SK-N-SH (cell line): ENCODE data around the gene NBEA. TPM values are rescaled to one million over a fixed set of nuclear protein-coding genes. Genes with fewer than 3 reads are reported as not detected.

Experiments used
- CTCF ChIA-PET: fragments of 300-600, 350-600 bp; formaldehyde crosslinking; extraction: SDS; loops from one replicate; lab custom pipeline; 2021; lab: Yijun Ruan, JAX
- POLR2A ChIA-PET: fragments of 350-600 bp; sonication (Branson Sonifier 250); formaldehyde crosslinking; extraction: SDS; loops from one replicate; lab custom pipeline; 2020; ENCODE audit warnings: antibody characterized with exemption, inconsistent platforms; lab: Yijun Ruan, JAX
- DNase-seq: peaks from one replicate; pipeline ENCODE4 v3.0.0; 2012
- H2AFZ ChIP-seq: fragments of 200-600 bp; sonication (generic); 2 replicates; pipeline ENCODE4 v1.8.1; 2016; ENCODE audit warnings: antibody characterized with exemption, mild to moderate bottlenecking, low read depth
- H3F3A ChIP-seq: fragments of 200-600 bp; sonication (generic); replicated peaks from 2 replicates; pipeline ENCODE3; 2016; ENCODE audit warnings: antibody characterized with exemption, mild to moderate bottlenecking; ENCODE audit not compliant: insufficient read depth
- H3K27ac ChIP-seq, 2 experiments: fragments of 200-500 bp in 1 of 2; fragments of 200-600 bp in 1 of 2; sonication (Bioruptor generic) in 1 of 2; sonication (generic), shearing (Covaris generic) in 1 of 2; 2 replicates each; pipeline versions ENCODE4 v1.5.1 to v1.6.1; 2014 to 2016; ENCODE audit warnings: low read depth in 2 of 2, inconsistent platforms in 1 of 2, low read length in 1 of 2, mild to moderate bottlenecking in 1 of 2, mixed read lengths in 1 of 2
- H3K27me3 ChIP-seq: fragments of 200-600 bp; sonication (generic), shearing (Covaris generic); 2 replicates; pipeline ENCODE4 v1.6.1; 2016; ENCODE audit warnings: mixed run types; ENCODE audit not compliant: insufficient read depth
- H3K36me3 ChIP-seq, 2 experiments: fragments of 200-500 bp in 1 of 2; fragments of 200-600 bp in 1 of 2; sonication (Bioruptor generic) in 1 of 2; sonication (generic) in 1 of 2; replicated peaks in 1 of 2; 2 replicates each; pipeline versions ENCODE3 to v1.5.1; 2014 to 2016; ENCODE audit warnings: low read length in 1 of 2, mild to moderate bottlenecking in 1 of 2; ENCODE audit not compliant: insufficient read depth in 2 of 2, control insufficient read depth in 1 of 2
- H3K4me1 ChIP-seq, 2 experiments: fragments of 200-500 bp in 1 of 2; fragments of 200-600 bp in 1 of 2; sonication (Bioruptor generic) in 1 of 2; sonication (generic), shearing (Covaris generic) in 1 of 2; 2 replicates each; pipeline versions ENCODE4 v1.5.1 to v1.6.1; 2014 to 2016; ENCODE audit warnings: low read depth in 1 of 2, low read length in 1 of 2, mixed run types in 1 of 2; ENCODE audit not compliant: insufficient read depth in 2 of 2, control insufficient read depth in 1 of 2
- H3K4me2 ChIP-seq: fragments of 200-600 bp; sonication (generic), shearing (Covaris generic); 2 replicates; pipeline ENCODE4 v1.6.1; 2017; ENCODE audit warnings: mixed run types
- H3K4me3 ChIP-seq, 2 experiments: fragments of 200-500 bp in 1 of 2; fragments of 200-600 bp in 1 of 2; sonication (Bioruptor generic) in 1 of 2; sonication (generic), shearing (Covaris generic) in 1 of 2; 2 replicates each; pipeline versions ENCODE4 v1.5.1 to v1.8.1; 2014 to 2016; ENCODE audit warnings: low read depth in 2 of 2, inconsistent platforms in 1 of 2, low read length in 1 of 2, mild to moderate bottlenecking in 1 of 2, mixed read lengths in 1 of 2, moderate library complexity in 1 of 2
- H3K79me2 ChIP-seq: fragments of 200-600 bp; sonication (generic); 2 replicates; pipeline ENCODE4 v1.8.1; 2017; ENCODE audit warnings: mild to moderate bottlenecking; ENCODE audit not compliant: insufficient read depth
- H3K9ac ChIP-seq: fragments of 200-600 bp; sonication (generic); 2 replicates; pipeline ENCODE4 v1.6.1; 2017; ENCODE audit warnings: mixed run types
- H3K9me2 ChIP-seq: fragments of 200-600 bp; sonication (generic); 2 replicates; pipeline ENCODE4 v1.6.1; 2017; ENCODE audit warnings: mixed run types
- H3K9me3 ChIP-seq: fragments of 200-600 bp; sonication (generic); 2 replicates; pipeline ENCODE4 v1.6.1; 2017; ENCODE audit warnings: mixed run types, mild to moderate bottlenecking, moderate library complexity
- H4K20me1 ChIP-seq: fragments of 200-600 bp; sonication (generic); 2 replicates; pipeline ENCODE4 v1.6.1; 2017; ENCODE audit warnings: mild to moderate bottlenecking, mixed run types; ENCODE audit not compliant: insufficient read depth
- EP300 ChIP-seq, 2 experiments: IDR thresholded peaks; 2 replicates each; pipeline versions ENCODE4 v1.4.0 to v1.6.1; 2012; ENCODE audit warnings: borderline replicate concordance in 1 of 2, low read depth in 1 of 2, low read length in 1 of 2
- FOXJ3 ChIP-seq: sonication (generic); formaldehyde crosslinking; IDR thresholded peaks from 2 replicates; pipeline ENCODE4 v1.5.1; 2020; ENCODE audit warnings: mild to moderate bottlenecking, missing genetic modification reagents
- FOXM1 ChIP-seq: IDR thresholded peaks from 2 replicates; pipeline ENCODE4 v1.4.0; 2012; ENCODE audit warnings: low read depth, mild to moderate bottlenecking
- GATA2 ChIP-seq: sonication (generic); formaldehyde crosslinking; IDR thresholded peaks from 2 replicates; pipeline ENCODE4 v1.5.0; 2020; ENCODE audit warnings: mild to moderate bottlenecking, missing genetic modification reagents
- MXI1 ChIP-seq: IDR thresholded peaks from 2 replicates; pipeline ENCODE4 v1.6.1; 2012; ENCODE audit warnings: mild to moderate bottlenecking, low read depth, low read length, improper control_type of control experiment
- POLR2AphosphoS5 ChIP-seq: IDR thresholded peaks from 2 replicates; pipeline ENCODE4 v1.6.1; 2012; ENCODE audit warnings: low read depth, low read length
- RAD21 ChIP-seq: IDR thresholded peaks from 2 replicates; pipeline ENCODE4 v1.6.1; 2012; ENCODE audit warnings: mild to moderate bottlenecking, low read length
- RCOR1 ChIP-seq: fragments of 150-350 bp; IDR thresholded peaks from 2 replicates; pipeline ENCODE4 v1.6.1; 2017; ENCODE audit warnings: antibody characterized with exemption, low read length
- RFX5 ChIP-seq: IDR thresholded peaks from 2 replicates; pipeline ENCODE4 v1.6.1; 2012; ENCODE audit warnings: mild to moderate bottlenecking, improper control_type of control experiment, low read length
- RXRA ChIP-seq: IDR thresholded peaks from 2 replicates; pipeline ENCODE4 v1.4.0; 2012; ENCODE audit warnings: low read depth, mild to moderate bottlenecking, borderline replicate concordance
- TAF1 ChIP-seq: IDR thresholded peaks from 2 replicates; pipeline ENCODE4 v1.6.1; 2012; ENCODE audit warnings: low read depth, mild to moderate bottlenecking, low read length, moderate library complexity, borderline replicate concordance
- TCF12 ChIP-seq: IDR thresholded peaks from 2 replicates; pipeline ENCODE4 v1.4.0; 2012
- TEAD4 ChIP-seq: IDR thresholded peaks from 2 replicates; pipeline ENCODE4 v1.4.0; 2012; ENCODE audit warnings: mild to moderate bottlenecking, borderline replicate concordance; ENCODE audit not compliant: insufficient read depth
- WGBS: methylation state at CpG from one replicate; pipeline ENCODE4 v1.1.6; 2017; ENCODE audit warnings: low lambda C conversion rate; 5-methylcytosine and 5-hydroxymethylcytosine counted together
- polyA plus RNA-seq, 3 experiments: library from polyadenylated mRNA; depleted of rRNA; stranded (reverse); fragments of >200 nt; gene quantifications; 2 replicates each; pipeline ENCODE4 v1.2.3, GENCODE V29; 2012
- TF ChIP-seq, protein P1 (sequence below): fragments of 150-350 bp; IDR thresholded peaks from 2 replicates; pipeline ENCODE4 v1.6.1; 2017; ENCODE audit warnings: antibody characterized with exemption, low read length, low read depth, borderline replicate concordance
- TF ChIP-seq, protein P2 (sequence below): IDR thresholded peaks from 2 replicates; pipeline ENCODE4 v1.6.1; 2012; ENCODE audit warnings: mild to moderate bottlenecking, low read depth, low read length, moderate library complexity
- TF ChIP-seq, protein P3 (sequence below): IDR thresholded peaks from 2 replicates; pipeline ENCODE4 v1.4.0; 2012; ENCODE audit warnings: low read depth, borderline replicate concordance
- TF ChIP-seq, protein P4 (sequence below): IDR thresholded peaks from 2 replicates; pipeline ENCODE4; 2012

NBEA gene
- polyA plus RNA-seq, 1 of the 3 experiments (the other 2 are of a cell fraction) = 12.3 TPM

DNA sequence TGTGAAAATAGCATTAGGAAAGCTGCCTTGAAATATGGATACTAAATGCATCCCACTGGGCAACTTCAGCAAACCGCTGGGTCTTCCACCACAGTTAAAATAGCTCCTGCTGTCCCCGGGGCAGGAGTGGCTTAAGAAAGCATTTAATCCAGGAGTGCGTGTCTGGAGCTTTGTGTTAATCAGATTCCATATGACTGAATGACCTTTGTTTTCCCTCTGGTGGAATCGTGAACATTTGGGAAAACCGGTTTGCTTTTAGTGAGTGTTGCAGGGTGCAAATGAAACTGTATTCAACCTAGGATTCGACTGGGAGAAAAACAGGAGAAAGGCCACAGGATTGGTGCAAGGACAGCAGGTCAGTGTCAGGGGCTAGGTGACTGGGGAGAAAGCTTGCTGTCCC lies 772.1 kb downstream of the NBEA start:
- ChIA-PET POLR2A (interaction anchor here (0.7 to 6.6 kb wide), 11 partner anchors 16 to 325 kb away, joined by 3 to 61 read pairs (median 4); partner anchors contain the start of gene MAB21L1), CTCF (interaction anchor here (0.7 to 3.1 kb wide), 10 partner anchors 9 to 248 kb away, joined by 3 to 11 read pairs (median 4); no protein-coding TSS in a partner anchor)
- H3K9me2 ChIP-seq = no peaks in the 10 kb centered on the region
- peak; percentile 49 for DNase-seq
- no peaks in the 10 kb centered on the region for H3K79me2 ChIP-seq
- H3K9ac ChIP-seq = no peak overlapping the region
- TF ChIP-seq, protein P1, sequence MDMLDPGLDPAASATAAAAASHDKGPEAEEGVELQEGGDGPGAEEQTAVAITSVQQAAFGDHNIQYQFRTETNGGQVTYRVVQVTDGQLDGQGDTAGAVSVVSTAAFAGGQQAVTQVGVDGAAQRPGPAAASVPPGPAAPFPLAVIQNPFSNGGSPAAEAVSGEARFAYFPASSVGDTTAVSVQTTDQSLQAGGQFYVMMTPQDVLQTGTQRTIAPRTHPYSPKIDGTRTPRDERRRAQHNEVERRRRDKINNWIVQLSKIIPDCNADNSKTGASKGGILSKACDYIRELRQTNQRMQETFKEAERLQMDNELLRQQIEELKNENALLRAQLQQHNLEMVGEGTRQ = no peak
- TF ChIP-seq, protein P2, sequence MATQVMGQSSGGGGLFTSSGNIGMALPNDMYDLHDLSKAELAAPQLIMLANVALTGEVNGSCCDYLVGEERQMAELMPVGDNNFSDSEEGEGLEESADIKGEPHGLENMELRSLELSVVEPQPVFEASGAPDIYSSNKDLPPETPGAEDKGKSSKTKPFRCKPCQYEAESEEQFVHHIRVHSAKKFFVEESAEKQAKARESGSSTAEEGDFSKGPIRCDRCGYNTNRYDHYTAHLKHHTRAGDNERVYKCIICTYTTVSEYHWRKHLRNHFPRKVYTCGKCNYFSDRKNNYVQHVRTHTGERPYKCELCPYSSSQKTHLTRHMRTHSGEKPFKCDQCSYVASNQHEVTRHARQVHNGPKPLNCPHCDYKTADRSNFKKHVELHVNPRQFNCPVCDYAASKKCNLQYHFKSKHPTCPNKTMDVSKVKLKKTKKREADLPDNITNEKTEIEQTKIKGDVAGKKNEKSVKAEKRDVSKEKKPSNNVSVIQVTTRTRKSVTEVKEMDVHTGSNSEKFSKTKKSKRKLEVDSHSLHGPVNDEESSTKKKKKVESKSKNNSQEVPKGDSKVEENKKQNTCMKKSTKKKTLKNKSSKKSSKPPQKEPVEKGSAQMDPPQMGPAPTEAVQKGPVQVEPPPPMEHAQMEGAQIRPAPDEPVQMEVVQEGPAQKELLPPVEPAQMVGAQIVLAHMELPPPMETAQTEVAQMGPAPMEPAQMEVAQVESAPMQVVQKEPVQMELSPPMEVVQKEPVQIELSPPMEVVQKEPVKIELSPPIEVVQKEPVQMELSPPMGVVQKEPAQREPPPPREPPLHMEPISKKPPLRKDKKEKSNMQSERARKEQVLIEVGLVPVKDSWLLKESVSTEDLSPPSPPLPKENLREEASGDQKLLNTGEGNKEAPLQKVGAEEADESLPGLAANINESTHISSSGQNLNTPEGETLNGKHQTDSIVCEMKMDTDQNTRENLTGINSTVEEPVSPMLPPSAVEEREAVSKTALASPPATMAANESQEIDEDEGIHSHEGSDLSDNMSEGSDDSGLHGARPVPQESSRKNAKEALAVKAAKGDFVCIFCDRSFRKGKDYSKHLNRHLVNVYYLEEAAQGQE = no peak
- TF ChIP-seq RCOR1 = no peak
- TF ChIP-seq MXI1 = 0 out of 2 replicates have a peak, but pooled peaks have one; percentile 14
- 0 out of 2 replicates have a peak, but pooled peaks have one; percentile 8 for TF ChIP-seq RAD21
- TF ChIP-seq FOXM1 = no peak
- H3K36me3 ChIP-seq = no peaks in the 10 kb centered on the region
- peak overlapping the region; percentile 34; the same call in 1 of the 2 replicates for H3K4me2 ChIP-seq
- whole genome bisulfite sequencing = 40% methylated on average over 6 of the region's 6 CpGs
- peaks cover 10 to 55% of the 10 kb centered on the region in 2 experiments; a peak in 3 of 4 replicates for H3K4me1 ChIP-seq
- H2AFZ ChIP-seq = peak overlapping the region; percentile 85; the same call in 1 of the 2 replicates
- H3K27me3 ChIP-seq = no peaks in the 10 kb centered on the region
- no peak overlapping the region for H3K4me3 ChIP-seq
- peak overlapping the region; percentile 69 to 98 for H3K27ac ChIP-seq
- H4K20me1 ChIP-seq = no peaks in the 10 kb centered on the region
- H3F3A ChIP-seq = peaks cover 8% of the 10 kb centered on the region
- H3K9me3 ChIP-seq = no peaks in the 10 kb centered on the region

DNA sequence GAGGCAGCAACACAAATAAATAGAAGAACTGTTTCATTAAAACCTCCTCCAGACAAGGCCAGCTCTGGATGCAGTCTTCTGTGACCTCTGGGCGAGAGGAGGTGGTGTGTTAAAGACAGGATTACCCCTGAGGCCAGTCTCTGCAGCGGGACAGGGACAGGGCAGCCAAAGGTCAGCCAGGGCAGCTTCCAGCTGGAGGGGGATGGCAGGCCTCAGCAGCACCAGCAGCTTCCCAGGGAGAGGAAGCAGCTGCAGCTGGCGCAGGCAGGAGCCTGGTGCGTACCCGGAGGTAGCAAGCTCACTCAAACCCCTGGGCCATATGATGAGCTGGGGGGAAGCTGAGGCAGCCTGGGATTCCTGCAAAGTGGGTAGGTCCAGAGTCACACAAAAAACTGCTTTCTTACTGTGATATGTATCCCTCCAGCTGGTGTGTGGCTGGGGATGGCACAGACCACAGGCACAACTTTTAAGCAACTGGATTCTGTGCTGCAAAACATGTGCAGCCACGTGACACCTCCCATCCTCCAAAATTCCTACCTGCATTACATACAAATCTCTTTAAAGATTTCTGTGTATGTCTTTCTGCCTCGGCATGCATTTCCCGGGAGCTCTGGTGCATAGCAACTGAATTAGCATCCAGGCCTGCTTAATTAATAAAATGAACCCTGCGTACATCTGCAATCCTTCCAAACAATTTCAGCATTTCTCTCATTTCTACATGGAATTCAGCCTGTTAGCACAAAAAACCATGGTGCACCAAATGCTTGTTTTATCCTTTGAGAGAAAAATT lies 772.7 kb downstream of the NBEA start:
- peak; percentile 83 for DNase-seq
- Histone ChIP-seq H3K36me3 (no peaks in the 10 kb centered on the region), H2AFZ (peak overlapping the region; percentile 85; the same call in 1 of the 2 replicates)
- WGBS = 67% methylated on average over 6 of the region's 9 CpGs
- TF ChIP-seq, protein P3, sequence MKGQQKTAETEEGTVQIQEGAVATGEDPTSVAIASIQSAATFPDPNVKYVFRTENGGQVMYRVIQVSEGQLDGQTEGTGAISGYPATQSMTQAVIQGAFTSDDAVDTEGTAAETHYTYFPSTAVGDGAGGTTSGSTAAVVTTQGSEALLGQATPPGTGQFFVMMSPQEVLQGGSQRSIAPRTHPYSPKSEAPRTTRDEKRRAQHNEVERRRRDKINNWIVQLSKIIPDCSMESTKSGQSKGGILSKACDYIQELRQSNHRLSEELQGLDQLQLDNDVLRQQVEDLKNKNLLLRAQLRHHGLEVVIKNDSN = peak; percentile 22; the same call in 1 of the 2 replicates
- TF ChIP-seq, protein P4, sequence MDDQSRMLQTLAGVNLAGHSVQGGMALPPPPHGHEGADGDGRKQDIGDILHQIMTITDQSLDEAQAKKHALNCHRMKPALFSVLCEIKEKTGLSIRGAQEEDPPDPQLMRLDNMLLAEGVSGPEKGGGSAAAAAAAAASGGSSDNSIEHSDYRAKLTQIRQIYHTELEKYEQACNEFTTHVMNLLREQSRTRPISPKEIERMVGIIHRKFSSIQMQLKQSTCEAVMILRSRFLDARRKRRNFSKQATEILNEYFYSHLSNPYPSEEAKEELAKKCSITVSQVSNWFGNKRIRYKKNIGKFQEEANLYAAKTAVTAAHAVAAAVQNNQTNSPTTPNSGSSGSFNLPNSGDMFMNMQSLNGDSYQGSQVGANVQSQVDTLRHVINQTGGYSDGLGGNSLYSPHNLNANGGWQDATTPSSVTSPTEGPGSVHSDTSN = no peak
- TF ChIP-seq TCF12 (peak; percentile 8; the same call in 1 of the 2 replicates), FOXJ3 (peak; percentile 92), POLR2AphosphoS5 (no peak), TAF1 (no peak), EP300 (IDR thresholded peaks at IDR 0.05; ENCODE audit: borderline replicate concordance in 1 of 2, low read depth in 1 of 2, low read length in 1 of 2) (peak in 1 of 2 experiments; percentile 93; a peak in 2 of 4 replicates), RFX5 (no peak), RCOR1 (peak; percentile 59; the same call in 1 of the 2 replicates), GATA2 (CRISPR knock-in tag) (peak; percentile 58; the same call in 1 of the 2 replicates), RAD21 (peak; percentile 33), TEAD4 (no peak), RXRA (peak; percentile 34; the same call in 1 of the 2 replicates)
- TF ChIP-seq, all 33 proteins: peak for 8
- peak overlapping the region; percentile 69 to 98; a peak in 3 of 4 replicates for H3K27ac ChIP-seq
- no peak overlapping the region for H3K4me3 ChIP-seq
- H3K79me2 ChIP-seq = no peaks in the 10 kb centered on the region
- peaks cover 10 to 55% of the 10 kb centered on the region in 2 experiments; a peak in 3 of 4 replicates for H3K4me1 ChIP-seq
- no peaks in the 10 kb centered on the region for H3K27me3 ChIP-seq
- POLR2A ChIA-PET = interaction anchor here (0.8 to 6.6 kb wide), 10 partner anchors 17 to 326 kb away, joined by 3 to 61 read pairs (median 4); partner anchors contain the start of gene MAB21L1
- CTCF ChIA-PET = interaction anchor here (0.7 to 3.1 kb wide), 9 partner anchors 8 to 248 kb away, joined by 3 to 11 read pairs (median 4); no protein-coding TSS in a partner anchor
- no peaks in the 10 kb centered on the region for H4K20me1 ChIP-seq
- peak overlapping the region; percentile 34; the same call in 1 of the 2 replicates for H3K4me2 ChIP-seq
- H3F3A ChIP-seq = peaks cover 8% of the 10 kb centered on the region
- H3K9me3 ChIP-seq = no peaks in the 10 kb centered on the region
- no peak overlapping the region for H3K9ac ChIP-seq
- no peaks in the 10 kb centered on the region for H3K9me2 ChIP-seq
